Tibial nerve (tissue), 4 donors: Measurements from ENCODE around the gene BACH2.

ENCODE experiments used
- CTCF ChIP-seq, 5 experiments: fragments of 200-600 bp in 3 of 5; fragments of 450-650 bp in 2 of 5; sonication (generic) in 3 of 5; IDR thresholded peaks; one replicate each; pipeline ENCODE4 v1.5.1; 2016 to 2019; ENCODE audit warnings: antibody characterized with exemption in 5 of 5, mild to moderate bottlenecking in 3 of 5, moderate library complexity in 2 of 5
- EP300 ChIP-seq, 2 donors: sonication (generic); formaldehyde crosslinking; IDR thresholded peaks; one replicate each; pipeline ENCODE4 v1.6.1; 2017; ENCODE audit warnings: antibody characterized with exemption in 2 of 2, mild to moderate bottlenecking in 1 of 2

- TF ChIP-seq CTCF (IDR thresholded peaks at IDR 0.05) (no peak), EP300 (IDR thresholded peaks at IDR 0.05) (no peak)
Measured at GRCh38 chr6:90107371-90107770, 189.3 kb downstream of the BACH2 start.
